COR-L47 (cell line): Measurements from ENCODE around the gene GPR34.
"Not testable (repeated sequence)": the region's sequence is repeated elsewhere in the genome, so short reads cannot be mapped to it uniquely, and the experiment has no call there.

Source experiments
- DNase-seq: peaks from one replicate; lab custom pipeline; 2025; lab: John Stamatoyannopoulos, UW

Gene GPR34, protein sequence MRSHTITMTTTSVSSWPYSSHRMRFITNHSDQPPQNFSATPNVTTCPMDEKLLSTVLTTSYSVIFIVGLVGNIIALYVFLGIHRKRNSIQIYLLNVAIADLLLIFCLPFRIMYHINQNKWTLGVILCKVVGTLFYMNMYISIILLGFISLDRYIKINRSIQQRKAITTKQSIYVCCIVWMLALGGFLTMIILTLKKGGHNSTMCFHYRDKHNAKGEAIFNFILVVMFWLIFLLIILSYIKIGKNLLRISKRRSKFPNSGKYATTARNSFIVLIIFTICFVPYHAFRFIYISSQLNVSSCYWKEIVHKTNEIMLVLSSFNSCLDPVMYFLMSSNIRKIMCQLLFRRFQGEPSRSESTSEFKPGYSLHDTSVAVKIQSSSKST

DNA sequence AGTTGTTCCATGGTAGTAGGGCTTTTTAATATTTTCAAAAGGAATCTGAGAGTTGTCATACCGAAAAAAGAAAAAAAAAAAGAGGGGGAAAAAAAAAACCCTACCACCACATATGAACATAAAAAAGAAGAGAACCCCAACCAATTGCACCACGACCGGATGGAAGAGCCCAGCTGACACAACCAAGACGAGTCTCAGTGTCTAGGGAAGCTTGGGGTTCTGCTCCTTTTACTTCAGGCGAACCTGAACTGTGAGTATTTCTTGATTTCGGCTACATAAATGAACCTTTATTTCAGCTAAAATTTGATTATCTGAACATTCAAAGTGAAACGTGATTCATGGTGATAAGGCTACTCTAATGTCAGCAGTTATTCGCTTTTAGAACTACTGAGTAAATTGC lies at the start of gene GPR34:
GPR34 (plus strand) TSS at position 139 of the 400 bp plus-strand sequence. CDS start 6,661 bp downstream, outside the sequence.
- DNase-seq = no peak

DNA sequence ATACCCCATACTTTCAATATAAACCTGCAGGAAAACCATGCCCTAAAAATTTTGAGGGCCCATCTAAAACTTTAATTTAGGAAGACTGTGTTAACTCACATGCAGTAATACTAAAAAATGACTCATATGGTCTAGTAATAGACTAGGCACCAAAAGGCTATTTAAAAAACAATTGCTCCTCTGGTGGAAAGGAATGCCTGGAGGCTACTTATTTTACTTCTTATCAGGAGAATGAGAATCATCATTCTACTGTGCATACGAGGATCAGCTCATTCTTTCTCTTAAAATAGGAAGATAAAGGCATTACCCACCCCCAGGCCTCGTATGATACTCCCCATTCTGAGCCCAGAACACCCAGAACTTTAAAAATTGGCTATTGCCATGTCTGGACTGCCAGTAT lies 42.6 kb upstream of the GPR34 start:
- DNase-seq = not testable (repeated sequence)

DNA sequence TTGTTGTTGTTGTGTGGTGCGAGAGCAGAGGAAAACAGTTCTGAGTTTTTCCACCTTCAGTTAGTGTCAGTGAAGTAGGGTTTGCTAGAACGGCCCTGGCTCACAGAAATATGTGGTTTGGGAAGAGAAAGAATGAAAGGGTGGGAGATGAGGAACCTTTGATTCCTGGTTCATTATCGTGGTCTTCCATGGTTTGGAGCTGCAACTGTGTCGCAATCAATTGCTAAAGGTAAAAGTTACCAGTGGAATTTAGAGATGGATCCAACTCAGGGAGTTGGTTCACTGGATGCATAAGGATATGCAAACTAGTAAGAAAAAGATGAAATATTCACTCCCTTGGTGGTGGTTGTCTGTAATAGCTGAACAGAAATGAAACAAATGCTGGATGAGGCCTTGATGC lies 35.6 kb upstream of the GPR34 start:
- DNase-seq = no peak

DNA sequence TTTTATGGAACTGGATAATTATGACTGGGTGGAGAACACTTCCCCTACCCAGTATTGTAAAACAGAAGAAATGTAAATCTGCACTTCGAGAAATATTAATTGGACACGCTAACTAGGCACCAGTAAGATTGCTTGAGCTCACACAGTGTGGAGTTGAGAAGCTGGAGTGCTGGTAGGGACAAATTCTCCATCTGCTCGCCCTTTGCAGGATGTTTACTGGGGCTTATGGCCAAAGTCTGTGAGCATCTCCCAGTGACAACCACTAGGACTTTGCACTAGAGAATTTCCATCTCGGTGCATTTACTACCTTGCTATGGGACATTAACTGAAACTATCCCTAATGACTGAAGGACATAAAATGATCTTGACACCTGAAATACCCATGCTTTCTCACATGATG lies 33.7 kb upstream of the GPR34 start:
- DNase-seq = no peak

DNA sequence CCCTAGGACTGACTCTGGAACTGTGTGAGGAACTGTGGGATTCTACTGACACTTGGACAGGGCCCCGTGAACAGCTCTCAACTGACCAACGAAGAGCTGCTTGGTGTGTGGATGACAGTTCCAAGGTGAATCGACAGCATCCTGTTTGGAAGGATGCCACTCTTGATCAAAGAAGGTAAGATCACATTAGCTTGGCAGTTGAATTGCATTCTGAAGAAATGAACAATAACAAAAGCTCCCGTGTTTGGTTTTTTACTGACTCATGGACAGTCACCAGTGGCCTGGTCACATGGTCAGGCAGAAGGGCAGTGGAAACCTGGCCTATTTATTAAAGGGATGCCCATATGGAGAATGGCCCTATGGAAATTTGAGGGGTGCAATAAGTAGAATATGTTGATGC lies 33.1 kb upstream of the GPR34 start:
- DNase-seq = no peak

DNA sequence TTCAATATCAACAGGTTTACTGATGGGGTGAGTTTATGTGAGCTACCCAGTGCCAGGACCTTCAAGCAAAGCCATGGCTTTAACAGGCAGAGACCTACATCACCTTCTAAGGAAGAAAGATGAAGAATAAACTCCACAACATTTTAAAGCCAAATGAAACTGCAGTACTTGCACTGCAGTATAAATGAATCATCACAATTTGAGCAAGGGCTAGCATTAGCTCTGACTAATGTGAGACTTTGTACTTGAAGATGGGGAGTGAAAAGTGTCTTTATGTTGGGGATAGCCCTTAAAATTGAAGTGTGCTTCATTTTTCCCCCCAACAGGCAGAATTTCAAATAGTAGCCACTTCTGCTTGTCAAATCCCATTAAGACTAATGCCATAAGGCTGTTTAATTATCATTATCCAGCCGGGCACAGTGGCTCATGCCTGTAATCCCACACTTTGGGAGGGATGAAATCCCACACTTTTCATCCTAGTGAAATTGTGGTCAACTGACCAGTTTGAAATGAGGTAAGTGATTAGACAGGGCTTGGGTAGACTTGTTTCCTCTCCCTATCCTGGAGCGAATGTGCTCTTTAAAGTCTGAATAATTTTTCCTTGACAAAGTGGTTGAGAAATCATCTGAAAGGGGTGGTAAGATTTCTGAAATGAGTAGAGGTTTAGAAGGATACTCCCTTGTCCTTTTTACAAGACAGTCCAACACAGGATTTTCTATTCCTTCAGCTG lies 27.2 kb upstream of the GPR34 start:
- DNase-seq = no peak

DNA sequence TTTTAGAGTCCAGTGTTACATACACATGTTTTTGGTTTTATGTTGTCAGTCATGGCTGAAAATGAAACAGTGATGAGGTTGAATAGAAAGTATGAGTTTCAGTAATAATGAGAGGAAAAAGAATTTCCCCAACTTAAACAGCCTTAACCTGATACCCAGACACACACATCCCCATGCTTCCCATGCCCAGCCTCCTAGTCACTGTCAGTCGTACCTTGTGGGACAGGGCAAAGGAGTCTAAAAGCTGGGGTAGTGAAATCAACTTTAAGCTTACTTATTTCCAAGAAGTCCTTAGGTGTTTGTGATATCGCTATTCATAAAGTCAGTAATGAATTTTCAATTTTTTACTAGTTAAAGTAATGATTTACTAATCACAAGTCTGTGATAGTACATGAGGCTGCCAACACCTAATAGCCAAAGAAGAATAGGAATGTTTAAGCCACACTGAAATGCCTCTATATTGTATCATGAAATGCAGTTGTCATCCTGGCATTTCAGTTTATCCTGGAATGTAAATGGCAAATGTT lies 24.3 kb upstream of the GPR34 start:
- DNase-seq = no peak

DNA sequence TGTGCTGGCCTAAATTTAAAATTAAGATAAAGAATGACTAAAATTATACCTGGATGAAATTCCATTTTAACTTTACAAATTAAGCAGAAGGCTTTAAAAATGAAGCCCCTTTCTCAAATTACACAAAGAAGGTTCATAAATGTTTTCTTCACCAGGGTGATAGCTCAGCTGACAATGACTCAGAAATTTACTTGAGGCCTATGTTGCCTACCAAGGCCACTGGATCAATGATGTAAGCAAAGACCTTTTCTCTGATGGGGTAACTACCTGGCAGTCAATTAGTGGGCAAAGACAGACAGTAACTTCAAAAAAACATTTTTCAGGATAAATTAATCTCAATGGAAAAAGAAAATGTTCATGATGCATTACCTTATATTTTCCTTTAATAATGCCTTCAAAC lies 23.9 kb upstream of the GPR34 start:
- no peak for DNase-seq

DNA sequence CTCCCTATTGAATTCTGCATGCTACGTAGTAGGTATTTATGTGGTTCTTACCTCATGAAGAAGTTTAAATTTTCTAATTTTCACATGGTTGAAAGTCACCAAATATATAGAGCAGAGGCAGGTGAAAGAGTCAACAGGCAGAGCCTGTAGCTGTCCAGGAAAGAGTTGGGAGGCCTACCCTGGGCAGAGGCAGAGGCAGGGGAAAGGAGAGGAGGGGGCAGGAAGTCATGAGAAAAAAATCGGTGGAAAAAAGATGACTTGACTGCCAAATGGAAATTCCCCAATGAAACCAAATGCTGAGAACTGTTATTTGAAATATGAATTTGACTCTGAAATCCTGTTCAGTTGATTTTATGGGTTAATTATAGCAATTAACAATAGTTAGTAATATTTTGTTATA lies 23.1 kb upstream of the GPR34 start:
- DNase-seq = no peak

DNA sequence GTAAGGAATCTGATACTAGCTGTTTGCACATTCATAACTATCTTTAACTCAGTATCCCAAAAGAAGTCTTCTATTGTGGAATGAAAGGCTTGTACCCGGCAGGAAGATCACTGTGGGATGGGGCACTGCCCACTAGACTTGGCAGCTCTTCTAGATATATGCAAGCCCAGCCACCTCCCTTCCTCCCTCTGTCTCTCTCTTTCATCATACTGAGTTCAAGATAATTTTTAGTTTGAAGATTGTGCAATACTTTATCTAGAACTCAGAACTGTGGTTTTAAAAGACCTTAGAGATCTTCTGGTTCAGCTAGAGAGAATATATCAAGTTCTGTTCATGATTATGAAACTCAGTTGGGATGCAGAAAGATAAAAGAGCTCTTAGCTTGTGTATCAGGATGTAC lies 22.5 kb upstream of the GPR34 start:
- no peak for DNase-seq

DNA sequence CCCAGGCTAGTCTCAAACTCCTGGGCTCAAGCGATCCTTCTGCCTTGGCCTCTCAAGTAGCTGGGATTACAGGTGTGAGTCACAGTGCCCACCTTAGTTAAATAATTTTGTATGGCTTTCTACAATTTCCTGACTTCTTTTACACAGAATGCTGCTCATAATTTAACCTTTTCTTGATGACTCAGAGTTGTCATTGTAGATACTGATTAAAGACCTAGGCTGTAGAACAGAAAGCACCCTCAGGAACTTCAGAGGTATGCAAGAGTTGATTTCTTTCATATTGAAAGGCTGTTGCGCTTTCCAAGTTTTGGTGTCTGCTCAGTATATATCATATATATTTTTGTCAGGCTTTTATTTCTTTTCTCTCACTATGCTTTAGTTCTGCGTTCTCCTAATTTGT lies 21.1 kb upstream of the GPR34 start:
- no peak for DNase-seq

DNA sequence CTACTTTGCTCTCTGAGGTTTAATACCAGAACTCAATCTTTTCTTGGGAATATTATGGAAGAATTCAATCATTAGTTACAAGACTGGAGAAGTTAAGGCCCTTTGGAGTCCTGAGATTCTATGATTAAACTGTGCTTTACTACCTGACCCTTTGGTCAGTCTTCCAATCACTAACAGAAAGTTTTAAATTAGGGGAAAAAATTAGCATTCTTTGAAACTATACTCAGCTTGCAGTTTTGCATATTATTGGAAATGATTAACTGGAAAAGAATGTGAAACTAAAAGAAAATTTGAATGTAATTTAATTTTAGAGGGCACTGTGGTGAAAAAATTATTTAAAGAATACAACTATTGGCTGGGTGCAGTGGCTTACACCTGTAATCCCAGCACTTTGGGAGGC lies 18.7 kb upstream of the GPR34 start:
- no peak for DNase-seq

DNA sequence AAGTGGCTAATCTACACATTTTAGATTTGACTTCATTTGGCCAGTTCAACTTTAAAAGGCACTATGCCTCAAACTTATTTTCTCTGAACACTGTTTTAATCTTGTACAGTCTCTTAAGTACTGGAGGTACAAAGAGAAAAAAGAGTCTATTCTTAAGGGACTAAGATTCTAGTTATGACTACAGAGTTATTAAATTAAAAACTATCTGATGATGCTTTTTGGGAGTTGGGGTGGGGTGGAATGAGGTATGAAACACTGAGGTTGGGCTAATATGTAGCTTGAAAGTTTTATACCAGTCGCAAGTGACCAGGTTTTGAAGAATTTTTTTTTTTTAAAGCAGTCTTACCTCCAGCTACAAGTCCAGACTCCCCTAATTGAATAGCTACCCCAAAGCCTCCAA lies 17.7 kb upstream of the GPR34 start:
- DNase-seq = no peak

DNA sequence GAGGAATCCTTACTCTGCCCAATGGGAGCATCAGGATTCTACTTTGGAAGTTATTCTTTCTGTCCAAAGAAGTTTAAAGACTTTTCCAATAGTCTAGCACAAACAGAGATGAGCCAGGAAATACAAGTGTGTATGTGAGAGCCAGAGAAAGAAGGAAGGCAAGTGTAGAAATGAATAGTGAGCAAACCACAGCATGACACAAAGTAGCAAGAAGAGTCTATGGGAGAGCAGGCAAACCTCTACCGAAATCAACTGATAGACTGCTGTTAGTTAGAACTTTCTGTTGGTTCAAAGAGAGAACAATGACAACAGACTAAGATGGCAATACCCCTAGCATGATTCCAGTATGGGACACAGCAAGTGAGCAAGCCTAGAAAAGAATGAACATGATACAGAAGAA lies 16.1 kb upstream of the GPR34 start:
- DNase-seq = no peak

DNA sequence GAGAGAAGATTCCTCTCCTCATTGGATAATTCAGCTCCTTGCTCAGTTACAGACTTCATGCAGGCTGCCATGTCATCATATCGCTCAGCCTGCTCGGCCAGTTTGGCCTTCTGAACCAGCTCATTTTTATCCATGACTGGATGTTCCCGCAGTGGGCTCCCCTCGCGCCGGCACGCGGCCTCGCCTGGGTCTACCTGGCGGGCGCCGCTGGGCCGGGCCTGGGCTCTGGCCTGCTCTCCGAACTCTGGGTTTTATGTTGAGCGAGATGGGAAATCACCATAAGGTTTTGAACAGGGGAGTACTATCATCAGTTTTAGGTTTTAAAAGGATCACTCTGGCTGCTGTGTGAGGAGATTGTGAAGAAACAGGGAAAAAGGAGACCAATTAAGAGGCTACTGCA lies 12.4 kb upstream of the GPR34 start:
- DNase-seq = not testable (repeated sequence)

DNA sequence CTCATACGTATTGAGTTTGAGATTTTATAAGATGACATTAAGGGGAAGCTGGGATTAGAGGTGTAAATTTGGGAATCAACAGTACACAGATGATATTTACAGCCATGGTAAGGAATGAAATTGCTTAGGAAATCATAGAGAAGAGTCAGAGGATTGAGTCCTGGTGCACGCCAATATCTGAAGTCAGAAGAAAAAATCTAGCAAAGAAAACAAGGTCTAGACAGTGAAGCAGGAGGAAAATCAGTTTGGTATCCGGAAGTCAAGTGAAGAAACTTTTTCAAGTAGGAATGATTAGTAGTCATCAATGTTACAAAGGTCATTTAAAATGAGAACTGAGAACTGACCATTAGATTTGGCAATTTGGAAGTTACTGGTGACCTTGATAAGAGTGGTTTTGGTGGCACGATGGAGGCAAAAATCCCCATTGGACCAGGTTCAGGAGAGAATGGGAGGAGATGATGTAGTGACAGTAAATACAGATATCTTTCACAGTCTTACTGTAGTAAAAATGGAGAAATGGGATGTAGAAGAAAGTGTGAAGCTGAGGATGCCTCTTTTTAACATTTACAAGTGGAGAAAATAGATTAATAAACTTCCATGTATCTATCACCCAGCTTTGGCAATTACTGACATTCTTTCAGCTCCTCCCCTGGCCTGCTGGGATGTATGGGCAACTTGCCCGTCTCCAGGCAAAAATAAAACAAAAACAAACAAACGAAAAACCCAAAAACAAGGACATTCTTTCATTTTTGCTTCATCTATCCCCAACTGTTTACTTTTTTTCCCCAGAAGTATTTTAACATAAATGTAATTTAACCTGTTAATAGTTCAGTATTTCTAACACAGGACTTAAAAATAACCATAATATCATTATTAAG lies 11.4 kb upstream of the GPR34 start:
- no peak for DNase-seq

DNA sequence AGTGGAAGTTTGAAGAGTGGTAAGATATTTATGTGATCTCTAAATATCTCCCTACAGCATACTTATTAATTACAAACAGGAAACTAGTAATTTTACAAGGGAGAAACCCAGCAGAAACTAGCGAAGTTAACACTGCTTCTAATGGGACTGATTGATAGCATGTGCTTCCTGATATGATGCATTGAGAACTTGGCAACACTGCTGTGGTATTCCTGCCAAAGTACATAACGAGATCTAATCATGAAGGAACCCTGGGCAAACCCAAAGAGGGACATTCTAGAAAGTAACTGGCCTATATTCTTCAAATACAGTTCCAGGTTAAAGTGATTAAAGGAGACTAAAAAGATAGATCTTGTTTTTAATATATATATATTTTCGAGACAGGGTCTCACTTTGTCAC lies 4.6 kb upstream of the GPR34 start:
- DNase-seq = no peak

DNA sequence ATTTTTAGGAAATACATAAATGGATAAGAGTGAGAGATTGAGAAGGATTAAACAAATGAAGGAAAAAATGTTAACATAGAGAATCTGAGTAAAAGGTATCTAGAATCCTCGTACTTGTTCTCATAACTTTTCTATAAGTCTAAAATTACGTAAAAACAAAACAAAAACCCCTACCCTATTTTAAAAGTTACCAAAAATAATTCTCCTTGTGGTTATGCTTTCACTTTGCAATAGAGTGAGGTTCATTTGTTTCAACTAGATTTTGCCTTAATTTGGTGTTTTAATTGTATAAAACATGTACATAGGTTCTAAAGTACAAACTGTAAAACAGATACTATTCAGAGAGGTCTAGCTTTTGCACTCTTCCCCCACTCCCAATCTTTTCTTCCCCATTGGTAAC lies 3.8 kb upstream of the GPR34 start:
- DNase-seq = no peak

DNA sequence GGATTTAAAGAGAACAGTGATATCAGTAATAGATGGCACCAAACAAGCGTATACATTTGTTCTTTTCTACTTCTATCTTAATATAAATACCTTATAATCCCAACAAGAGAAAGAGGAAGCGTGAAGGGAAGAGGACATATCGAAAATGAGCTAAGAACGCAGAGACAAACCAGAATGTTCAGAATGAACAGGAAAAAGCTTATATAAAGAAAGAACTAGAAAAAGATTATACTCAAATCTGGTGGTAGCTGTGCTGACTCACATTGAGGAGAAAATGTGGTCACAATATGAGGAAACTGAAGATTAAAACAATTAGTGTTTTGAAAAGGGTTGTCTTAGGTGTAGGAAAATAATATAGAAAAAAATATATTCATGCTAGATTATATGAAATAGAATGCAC lies 2.0 kb upstream of the GPR34 start:
- DNase-seq = no peak

DNA sequence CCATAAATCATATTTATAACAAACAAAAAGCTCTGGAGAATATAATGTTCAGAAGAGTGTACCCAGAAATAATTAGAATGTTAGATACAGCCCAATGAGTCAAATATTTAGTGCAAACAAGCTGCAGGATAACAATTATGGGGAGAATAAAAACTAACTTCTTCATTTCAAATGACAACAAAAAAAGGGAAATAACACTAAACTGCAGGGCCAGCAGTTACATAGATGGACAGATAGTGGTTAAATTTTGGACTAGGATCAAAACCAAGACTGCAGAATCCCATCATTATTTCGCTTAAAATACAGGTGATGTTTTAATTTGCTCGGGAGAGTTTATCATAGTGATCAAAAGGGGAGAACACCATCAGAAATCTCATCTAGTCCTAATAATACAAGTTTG lies 617 bp upstream of the GPR34 start:
- no peak for DNase-seq

DNA sequence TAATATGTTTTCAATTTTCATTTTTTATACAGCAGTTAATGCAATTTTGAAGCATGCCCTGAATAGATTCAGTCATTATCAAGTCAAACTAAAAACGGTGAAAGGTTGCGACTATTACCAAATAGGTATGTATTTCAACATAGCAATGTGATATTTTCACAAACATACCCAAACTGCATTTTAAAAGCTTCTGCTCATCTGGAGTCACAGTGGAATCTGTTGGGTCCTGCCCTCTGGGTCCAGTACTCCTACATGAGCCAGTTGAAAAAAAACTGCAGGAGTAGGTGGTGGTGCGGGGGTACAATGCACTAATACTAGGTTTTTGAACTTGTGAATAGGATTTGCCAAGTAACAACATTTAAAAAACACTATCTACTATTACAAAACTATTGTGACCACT lies 938 bp downstream of the GPR34 start:
- no peak for DNase-seq

DNA sequence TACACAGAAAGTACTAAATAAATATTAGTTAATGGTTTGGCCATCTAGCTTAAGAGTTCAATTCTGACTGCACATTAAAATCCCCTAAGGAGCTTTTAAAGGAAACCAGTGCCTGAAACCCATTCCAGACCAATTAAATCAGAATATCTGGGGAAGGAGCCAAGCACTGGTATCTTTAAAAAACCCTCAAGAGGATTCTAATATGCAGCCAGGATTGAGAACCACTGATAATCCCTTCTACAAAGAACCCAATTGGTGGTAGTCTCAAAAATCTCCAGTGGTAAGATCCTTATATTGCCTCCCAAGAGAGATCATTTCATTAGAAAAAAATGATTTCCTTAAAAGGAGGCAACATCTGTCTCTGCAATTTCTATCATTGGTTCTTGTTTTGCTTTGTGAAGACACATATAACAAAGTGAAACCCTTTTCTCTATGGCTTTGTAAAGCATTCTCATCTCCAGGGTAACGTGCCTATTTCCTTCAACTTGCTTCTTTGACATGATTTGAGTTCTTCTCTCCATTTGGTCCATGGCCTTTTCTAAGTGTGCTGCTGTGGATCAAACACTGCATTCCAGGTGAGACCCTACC lies 3.5 kb downstream of the GPR34 start:
- DNase-seq = no peak
